ENCODE measurements around the gene ITGB3. TPM values are rescaled to one million over a fixed set of nuclear protein-coding genes. Genes with fewer than 3 reads are reported as not detected.

ITGB3 gene
- total RNA-seq, 4 donors from 2014 or later, result 7.9 to 26.3 (median 8.6) TPM

- intact Hi-C loops (cut with DNase I; ENCODE audit: low total_unique reads) (no loop called here), in situ Hi-C loops (cut with MboI; ENCODE audit: low pct_ligation_motif_present in 1 of 4, low pct_unique_long_range_greater_than_20kb in 1 of 4, low sequenced_read_pairs in 3 of 4) (loop anchor here in 1 of 4 donors (25.0 kb wide), 1 partner anchor 368 kb away; no protein-coding TSS in a partner anchor)
- no peaks in the 10 kb centered on the region for H3K27me3 ChIP-seq
- TF ChIP-seq CTCF (IDR thresholded peaks at IDR 0.05) (no peak), POLR2A (IDR thresholded peaks at IDR 0.05) (no peak), POLR2AphosphoS5 (IDR thresholded peaks at IDR 0.05) (no peak)
- no peaks in the 10 kb centered on the region for H3K36me3 ChIP-seq
- H3K9me3 ChIP-seq, result no peaks in the 10 kb centered on the region
- peaks cover 0 to 13% (median 8%) of the 10 kb centered on the region in 4 donors for H3K4me1 ChIP-seq
- WGBS, 2 donors (ENCODE audit: low coverage in 1 of 2), result 78 to 100% methylated on average over 1 to 9 of the region's 9 CpGs
- H3K27ac ChIP-seq, result peak overlapping the region in 1 of 4 donors; percentile 1
- DNase-seq, result no peak
- H3K4me3 ChIP-seq, result no peak overlapping the region
Measured at GRCh38 chr17:47243737-47244598, 9.7 kb upstream of the ITGB3 start.

GRCh38 chr17:47244697-47245096 lies 8.9 kb upstream of the ITGB3 start:
- intact Hi-C loops (cut with DNase I; ENCODE audit: low total_unique reads), result no loop called here
- peak overlapping the region in 1 of 4 donors; percentile 1 for H3K27ac ChIP-seq
- DNase-seq, result no peak
- no peaks in the 10 kb centered on the region for H3K9me3 ChIP-seq
- WGBS, 2 donors (ENCODE audit: low coverage in 1 of 2), result 82 to 100% methylated on average over 1 to 2 of the region's 2 CpGs
- no peak overlapping the region for H3K4me3 ChIP-seq
- TF ChIP-seq POLR2A (IDR thresholded peaks at IDR 0.05) (no peak), EP300 (IDR thresholded peaks at IDR 0.05; ENCODE audit: low read depth) (no peak), CTCF (IDR thresholded peaks at IDR 0.05) (no peak), POLR2AphosphoS5 (IDR thresholded peaks at IDR 0.05) (no peak)
- no peaks in the 10 kb centered on the region for H3K27me3 ChIP-seq
- no peaks in the 10 kb centered on the region for H3K36me3 ChIP-seq
- in situ Hi-C loops (cut with MboI; ENCODE audit: low pct_ligation_motif_present in 1 of 4, low pct_unique_long_range_greater_than_20kb in 1 of 4, low sequenced_read_pairs in 3 of 4), result loop anchor here in 1 of 4 donors (25.0 kb wide), 1 partner anchor 368 kb away; no protein-coding TSS in a partner anchor
- H3K4me1 ChIP-seq, result peaks cover 0 to 7% (median 4%) of the 10 kb centered on the region in 4 donors

GRCh38 chr17:47246120-47246519 lies 7.5 kb upstream of the ITGB3 start:
- Histone ChIP-seq H3K27ac (no peak overlapping the region), H3K36me3 (no peaks in the 10 kb centered on the region), H3K27me3 (no peaks in the 10 kb centered on the region), H3K4me1 (no peaks in the 10 kb centered on the region), H3K4me3 (no peak overlapping the region), H3K9me3 (no peaks in the 10 kb centered on the region)
- in situ Hi-C loops (cut with MboI; ENCODE audit: low pct_ligation_motif_present in 1 of 4, low pct_unique_long_range_greater_than_20kb in 1 of 4, low sequenced_read_pairs in 3 of 4), result loop anchor here in 1 of 4 donors (25.0 kb wide), 1 partner anchor 366 kb away; no protein-coding TSS in a partner anchor
- intact Hi-C loops (cut with DNase I; ENCODE audit: low total_unique reads), result no loop called here
- TF ChIP-seq POLR2A (IDR thresholded peaks at IDR 0.05) (no peak), POLR2AphosphoS5 (IDR thresholded peaks at IDR 0.05) (no peak), CTCF (IDR thresholded peaks at IDR 0.05) (no peak), EP300 (IDR thresholded peaks at IDR 0.05; ENCODE audit: low read depth) (no peak)
- DNase-seq, result no peak
- WGBS, 2 donors (ENCODE audit: low coverage in 1 of 2), result 51 to 84% methylated on average over 2 of the region's 2 CpGs

GRCh38 chr17:47250855-47251254 lies 2.8 kb upstream of the ITGB3 start:
- DNase-seq, result no peak
- in situ Hi-C loops (cut with MboI; ENCODE audit: low pct_ligation_motif_present in 1 of 4, low pct_unique_long_range_greater_than_20kb in 1 of 4, low sequenced_read_pairs in 3 of 4), result no loop called here
- no peaks in the 10 kb centered on the region for H3K36me3 ChIP-seq
- H3K27me3 ChIP-seq, result peaks cover 16% of the 10 kb centered on the region
- H3K4me3 ChIP-seq, result no peak overlapping the region
- H3K4me1 ChIP-seq, result peaks cover 0 to 18% (median 5%) of the 10 kb centered on the region in 4 donors
- H3K9me3 ChIP-seq, result no peaks in the 10 kb centered on the region
- H3K27ac ChIP-seq, result no peak overlapping the region
- 94 to 96% methylated on average over 2 of the region's 2 CpGs for WGBS, 2 donors (ENCODE audit: low coverage in 1 of 2)
- TF ChIP-seq EP300 (IDR thresholded peaks at IDR 0.05; ENCODE audit: low read depth), result no peak
- no peak for TF ChIP-seq POLR2A (IDR thresholded peaks at IDR 0.05)
- TF ChIP-seq CTCF (IDR thresholded peaks at IDR 0.05), result no peak
- TF ChIP-seq POLR2AphosphoS5 (IDR thresholded peaks at IDR 0.05), result no peak
- intact Hi-C loops (cut with DNase I; ENCODE audit: low total_unique reads), result no loop called here
